Central memory CD4-positive, alpha-beta T cell (primary cell): Measurements from ENCODE around the gene KMT2B.

Experiments
- DNase-seq: peaks from one replicate; pipeline ENCODE4 v3.0.0; 2022

KMT2B gene

DNA sequence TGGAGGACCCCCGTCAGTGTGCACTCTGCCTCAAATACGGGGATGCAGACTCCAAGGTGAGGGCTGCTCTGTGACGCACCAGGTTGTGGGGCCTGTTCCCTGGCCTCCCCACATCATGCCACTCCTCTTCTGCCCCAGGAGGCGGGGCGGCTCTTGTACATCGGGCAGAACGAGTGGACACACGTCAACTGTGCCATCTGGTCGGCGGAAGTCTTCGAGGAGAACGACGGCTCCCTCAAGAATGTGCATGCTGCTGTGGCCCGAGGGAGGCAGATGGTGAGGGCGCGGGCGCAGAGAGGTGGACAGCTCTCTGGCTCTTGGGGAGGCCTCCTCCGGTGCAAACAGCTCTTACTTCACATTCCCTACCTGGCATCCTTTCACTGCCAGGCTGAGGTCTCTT is 11.2 kb downstream of the KMT2B start:
- no peak for DNase-seq

GRCh38 chr19:35729763-35730162 is 12.0 kb downstream of the KMT2B start:
- no peak for DNase-seq

DNA sequence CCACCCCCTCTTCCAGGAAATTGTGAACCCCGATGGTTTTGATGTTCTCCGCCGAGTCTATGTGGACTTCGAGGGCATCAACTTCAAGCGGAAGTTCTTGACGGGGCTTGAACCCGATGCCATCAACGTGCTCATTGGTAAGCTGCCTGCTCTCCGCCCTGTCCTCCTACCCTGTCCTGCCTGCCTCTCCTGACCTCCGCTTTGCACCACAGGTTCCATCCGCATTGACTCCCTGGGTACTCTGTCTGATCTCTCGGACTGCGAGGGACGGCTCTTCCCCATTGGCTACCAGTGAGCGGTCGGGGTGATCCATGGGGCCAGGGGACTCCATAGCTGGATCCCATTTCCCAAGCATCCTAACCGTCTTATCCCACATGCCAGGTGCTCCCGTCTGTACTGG is 12.5 kb downstream of the KMT2B start:
- DNase-seq: no peak

DNA sequence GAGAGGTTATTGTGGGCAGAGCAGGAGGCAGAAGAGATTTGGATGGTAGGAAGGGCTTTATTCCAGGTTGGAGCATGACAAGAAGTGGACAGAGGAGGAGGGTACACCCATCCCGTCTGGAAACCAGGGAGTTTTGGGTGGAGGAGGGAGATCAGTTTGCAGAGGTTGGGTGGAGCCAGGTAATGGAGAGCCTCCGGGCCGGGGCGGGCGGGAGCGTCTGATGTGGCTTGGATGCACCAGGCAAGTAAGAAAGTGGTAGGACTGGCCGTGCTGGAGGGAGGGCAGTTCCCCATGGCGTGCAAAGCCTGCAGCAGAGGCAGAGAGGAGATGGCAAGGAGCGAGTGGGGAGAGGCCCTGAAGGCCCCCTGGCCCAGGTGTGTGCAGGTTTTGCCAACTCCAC is 13.6 kb downstream of the KMT2B start:
- DNase-seq: no peak

DNA sequence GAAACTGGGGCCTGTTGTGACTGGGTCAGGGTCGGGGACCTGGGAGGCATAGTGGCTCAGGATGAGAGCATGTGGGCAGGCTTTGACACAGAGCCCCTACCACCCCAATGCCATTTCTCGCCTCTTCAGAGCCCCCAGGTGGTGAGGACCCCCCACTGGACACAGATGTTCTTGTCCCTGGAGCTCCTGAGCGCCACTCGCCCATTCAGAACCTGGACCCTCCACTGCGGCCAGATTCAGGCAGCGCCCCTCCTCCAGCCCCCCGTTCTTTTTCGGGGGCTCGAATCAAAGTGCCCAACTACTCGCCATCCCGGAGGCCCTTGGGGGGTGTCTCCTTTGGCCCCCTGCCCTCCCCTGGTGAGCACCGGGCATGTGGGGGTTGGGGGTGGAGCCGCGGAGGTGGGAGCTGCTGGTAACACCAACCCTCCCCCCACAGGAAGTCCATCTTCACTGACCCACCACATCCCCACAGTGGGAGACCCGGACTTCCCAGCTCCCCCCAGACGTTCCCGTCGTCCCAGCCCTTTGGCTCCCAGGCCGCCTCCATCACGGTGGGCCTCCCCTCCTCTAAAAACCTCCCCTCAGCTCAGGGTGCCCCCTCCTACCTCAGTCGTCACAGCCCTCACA is 14.1 kb downstream of the KMT2B start:
- no peak for DNase-seq

DNA sequence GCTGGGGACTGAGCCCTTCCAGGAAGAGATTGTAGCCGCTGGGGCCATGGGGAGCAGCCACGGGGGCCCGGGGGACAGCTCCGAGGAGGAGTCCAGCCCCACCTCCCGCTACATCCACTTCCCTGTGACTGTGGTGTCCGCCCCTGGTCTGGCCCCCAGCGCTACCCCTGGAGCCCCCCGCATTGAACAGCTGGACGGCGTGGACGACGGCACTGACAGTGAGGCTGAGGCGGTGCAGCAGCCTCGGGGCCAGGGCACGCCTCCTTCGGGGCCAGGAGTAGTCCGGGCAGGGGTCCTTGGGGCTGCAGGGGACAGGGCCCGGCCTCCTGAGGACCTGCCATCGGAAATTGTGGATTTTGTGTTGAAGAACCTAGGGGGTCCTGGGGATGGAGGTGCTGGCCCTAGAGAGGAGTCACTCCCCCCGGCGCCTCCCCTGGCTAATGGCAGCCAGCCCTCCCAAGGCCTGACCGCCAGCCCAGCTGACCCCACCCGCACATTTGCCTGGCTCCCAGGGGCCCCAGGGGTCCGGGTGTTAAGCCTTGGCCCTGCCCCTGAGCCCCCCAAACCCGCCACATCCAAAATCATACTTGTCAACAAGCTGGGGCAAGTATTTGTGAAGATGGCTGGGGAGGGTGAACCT is 14.9 kb downstream of the KMT2B start:
- DNase-seq: no peak

DNA sequence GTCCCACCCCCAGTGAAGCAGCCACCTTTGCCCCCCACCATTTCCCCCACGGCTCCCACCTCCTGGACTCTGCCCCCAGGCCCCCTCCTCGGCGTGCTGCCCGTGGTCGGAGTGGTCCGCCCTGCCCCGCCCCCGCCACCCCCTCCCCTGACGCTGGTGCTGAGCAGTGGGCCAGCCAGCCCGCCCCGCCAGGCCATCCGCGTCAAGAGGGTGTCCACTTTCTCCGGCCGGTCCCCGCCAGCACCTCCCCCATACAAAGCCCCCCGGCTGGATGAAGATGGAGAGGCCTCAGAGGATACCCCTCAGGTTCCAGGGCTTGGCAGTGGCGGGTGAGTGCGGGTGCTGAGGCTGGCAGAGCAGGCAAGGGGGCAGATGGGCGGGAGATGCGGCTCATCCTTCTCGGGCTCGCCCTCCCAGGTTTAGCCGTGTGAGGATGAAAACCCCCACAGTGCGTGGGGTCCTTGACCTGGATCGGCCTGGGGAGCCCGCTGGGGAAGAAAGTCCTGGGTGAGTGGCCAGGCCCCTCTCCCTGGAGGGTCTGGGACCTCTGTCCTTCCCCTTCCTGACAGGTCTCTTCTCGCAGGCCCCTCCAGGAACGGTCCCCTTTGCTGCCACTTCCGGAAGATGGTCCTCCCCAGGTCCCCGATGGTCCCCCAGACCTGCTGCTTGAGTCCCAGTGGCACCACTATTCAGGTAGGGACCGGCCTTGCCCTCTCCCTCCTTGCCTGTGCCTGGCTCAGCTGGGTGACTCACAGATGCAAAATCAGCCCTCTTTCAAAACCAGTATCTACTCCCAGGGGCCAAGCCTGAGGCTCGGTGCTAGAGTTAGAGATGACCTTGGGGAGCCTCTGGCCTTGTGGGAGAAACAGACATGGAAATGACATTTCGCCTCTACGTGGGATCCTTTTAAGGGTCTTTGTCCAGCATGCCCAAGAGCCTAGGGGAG is 15.7 kb downstream of the KMT2B start:
- DNase-seq: no peak

DNA sequence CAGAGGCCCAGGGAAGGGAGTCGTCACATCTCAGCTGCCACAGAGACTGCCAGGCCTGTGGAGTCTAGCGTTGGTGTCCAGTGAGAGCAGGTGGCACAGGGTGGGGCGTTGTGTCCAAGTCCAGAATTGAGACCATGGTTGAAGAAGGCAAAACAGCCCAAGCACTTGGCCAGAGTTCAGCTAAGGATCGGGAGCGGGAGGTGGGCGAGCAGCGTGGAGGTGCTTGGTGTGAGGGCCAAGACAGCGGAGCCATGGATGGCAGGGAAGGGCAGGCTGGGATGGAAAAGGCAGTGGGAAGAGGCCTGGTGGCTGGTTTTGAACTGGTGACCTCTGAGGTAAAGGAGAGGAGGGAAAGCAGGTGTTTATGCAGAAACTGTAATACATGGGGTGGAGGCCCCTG is 16.5 kb downstream of the KMT2B start:
- DNase-seq: no peak

DNA sequence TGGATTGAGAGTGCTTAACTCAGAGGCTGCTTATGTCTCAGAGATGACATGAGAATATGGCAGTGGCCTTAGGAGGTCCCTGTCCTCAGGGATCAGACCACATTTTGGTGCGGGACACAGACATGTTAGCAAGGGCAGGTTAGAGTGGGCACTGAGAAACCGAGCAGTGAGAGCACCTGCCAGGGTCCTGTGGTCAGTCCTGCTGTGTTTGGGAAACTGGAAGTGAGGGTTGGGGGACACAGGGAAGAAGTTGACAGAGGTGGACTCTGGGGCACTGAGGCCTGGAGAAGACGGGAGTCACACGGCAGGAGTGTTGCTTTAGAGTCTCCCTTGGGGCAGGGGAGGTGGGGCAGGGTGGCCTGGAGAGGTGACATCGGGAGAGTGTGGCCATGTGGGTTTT is 17.1 kb downstream of the KMT2B start:
- DNase-seq: no peak

GRCh38 chr19:35736913-35737886 is 19.4 kb downstream of the KMT2B start:
- no peak for DNase-seq

DNA sequence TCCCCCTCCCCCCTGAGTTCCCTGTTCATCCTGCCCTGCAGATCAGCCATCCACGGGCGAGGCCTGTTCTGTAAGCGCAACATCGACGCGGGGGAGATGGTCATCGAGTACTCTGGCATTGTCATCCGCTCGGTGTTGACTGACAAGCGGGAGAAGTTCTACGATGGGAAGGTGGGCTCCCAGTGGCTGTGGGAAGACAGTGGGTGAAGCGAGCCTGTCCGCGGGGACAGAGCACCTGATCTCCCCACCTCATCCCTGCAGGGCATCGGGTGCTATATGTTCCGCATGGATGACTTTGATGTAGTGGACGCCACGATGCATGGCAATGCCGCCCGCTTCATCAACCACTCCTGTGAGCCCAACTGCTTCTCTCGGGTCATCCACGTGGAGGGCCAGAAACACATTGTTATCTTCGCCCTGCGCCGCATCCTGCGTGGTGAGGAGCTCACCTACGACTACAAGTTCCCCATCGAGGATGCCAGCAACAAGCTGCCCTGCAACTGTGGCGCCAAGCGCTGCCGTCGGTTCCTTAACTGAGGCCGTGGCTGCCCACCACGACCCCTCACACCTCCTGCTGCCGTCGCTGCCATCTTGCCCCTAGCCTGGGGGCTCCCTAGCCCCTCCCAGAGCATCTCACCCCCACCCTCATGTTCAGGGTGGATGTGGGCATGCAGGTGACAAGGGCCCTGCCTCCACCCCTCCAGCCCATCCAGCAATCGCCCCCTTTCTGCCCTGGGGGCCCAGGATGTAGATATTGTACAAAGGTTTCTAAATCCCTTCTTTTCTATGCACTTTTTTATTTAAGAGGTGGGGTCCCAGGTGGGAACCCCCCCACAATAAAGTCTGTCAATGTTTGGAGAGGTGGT is 20.5 kb downstream of the KMT2B start:
- DNase-seq: no peak

GRCh38 chr19:35738887-35739229 is 21.1 kb downstream of the KMT2B start:
- DNase-seq: no peak

DNA sequence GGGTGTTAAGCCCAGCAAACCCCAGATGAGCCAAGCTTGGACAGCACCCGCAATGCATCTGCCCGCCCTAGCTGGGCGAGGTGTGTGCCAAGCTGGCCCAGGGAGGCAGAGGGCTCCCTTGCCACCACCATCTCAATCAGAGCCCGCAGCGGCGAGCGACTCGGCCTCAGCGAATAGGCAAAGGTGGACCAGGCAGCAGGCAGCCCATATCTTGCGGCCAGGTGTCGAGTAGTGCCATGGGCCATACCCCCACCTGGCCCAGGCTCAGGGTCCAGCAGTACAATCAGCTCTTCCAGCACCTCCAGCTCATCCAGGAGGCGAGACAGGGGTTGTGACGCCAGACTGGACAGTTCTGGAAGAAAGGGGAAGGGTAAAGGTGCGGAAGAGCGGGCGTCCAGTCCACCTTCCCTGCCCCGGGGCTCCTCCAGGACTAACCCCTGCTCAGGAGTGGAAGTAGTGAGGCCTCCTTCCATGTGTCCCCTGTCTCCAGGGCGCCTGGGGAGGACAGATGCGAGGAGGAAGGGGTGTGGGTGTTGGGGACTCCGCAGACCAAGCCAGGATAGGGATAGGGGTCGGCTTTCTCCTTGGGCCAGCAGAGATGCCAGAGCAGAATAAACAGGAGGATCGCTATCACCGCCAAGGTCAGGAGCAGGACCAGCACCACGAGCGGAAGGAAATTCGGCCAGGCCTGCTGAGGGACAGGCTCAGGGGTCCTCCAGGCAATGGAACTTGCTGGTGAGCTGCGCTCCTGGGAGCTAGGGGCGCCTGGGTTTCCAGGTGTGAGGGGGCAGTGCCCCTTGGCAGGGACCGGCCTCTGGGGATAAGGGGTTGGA is 21.7 kb downstream of the KMT2B start:
- no peak for DNase-seq

- DNase-seq: no peak
These were observed 22.3 kb downstream of the KMT2B start for GRCh38 chr19:35740108-35740422.

DNA sequence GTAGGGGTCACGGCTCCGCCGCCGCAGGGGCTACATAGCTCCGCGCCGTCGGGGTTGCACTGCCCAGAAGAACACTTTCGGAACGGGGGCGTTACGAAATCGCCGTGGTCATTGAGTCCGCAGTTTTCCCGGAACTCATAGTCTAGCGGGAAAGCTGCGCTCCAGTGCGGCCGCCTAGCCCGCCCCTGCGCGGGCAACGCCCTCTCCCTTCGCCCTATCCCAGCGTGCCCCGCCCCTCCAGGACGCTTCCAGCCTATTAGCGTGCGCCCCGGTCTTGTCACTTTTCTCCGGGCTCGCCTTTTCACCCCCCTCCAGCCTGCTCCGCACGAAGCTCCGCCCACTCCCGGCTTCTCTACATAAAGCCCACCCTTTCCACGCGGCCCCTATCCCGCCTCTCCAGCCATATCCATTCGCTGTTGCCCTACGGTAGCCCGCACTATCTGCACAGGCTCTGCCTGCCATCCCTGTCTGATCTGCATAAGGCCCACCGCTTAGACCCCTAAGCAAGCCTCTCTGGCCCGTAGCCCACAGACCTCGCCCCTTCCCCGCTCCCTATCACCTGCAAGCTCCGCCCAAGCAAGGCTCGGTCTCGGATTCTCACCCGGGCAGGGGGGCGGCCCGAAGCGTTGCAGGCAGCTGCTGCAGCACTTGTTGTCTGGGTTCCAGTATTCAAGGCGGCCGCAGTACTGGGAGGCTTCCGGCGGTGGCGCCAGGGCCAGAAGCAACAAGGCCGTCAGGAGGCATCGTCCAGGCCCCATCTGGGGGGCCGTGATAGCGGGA is 22.8 kb downstream of the KMT2B start:
- DNase-seq: peak; percentile 91

DNA sequence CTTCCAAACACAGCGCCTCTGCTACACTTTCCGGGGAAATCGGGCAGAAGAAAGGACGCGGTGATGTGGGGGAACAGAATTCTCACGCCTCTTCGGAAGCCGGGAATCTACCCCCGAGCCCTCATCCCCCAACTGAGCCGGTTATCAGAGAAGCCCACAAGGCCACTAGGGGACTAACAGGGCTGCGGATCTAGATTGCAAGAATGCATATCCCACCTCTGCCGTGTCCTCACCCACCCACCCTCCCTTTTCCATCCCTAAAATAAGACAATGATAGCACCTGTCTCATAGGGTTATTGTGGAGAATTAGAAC is 23.4 kb downstream of the KMT2B start:
- DNase-seq: no peak

DNA sequence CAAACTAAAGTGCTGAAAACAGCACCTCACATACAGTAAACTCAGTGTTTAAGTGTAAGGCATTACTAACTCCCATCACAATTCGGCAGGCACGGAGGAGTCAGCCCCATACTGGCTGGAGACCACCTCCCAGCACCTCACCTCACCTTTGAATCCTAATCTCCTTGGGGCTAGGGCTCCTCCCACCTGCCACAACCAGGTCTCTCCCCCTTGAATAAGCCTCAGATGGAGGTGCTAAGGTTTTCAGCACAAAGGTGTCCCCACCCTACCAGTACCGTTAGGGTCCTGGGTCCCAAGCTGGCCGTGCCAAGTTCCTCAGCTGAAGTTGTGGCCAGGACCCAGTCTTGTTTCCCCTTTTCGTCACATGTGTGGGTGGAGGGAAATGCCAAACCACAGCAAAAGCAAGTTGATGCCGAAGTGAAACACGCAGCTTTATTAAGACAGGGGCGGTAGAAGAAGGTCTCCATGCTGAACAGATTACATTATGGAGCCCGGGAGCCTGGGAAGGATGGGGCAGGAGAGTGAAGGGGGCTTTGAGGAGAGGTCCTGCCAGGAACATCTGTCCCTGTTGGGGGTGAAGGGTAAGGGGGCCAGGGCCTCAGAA is 24.4 kb downstream of the KMT2B start, which contains the start of gene IGFLR1:
Gene IGFLR1, minus strand, starts transcription at position 332 of the 604 bp plus-strand sequence. CDS start 1,272 bp downstream, outside the sequence.
- peak; percentile 75 for DNase-seq

- no peak for DNase-seq
These were observed 26.0 kb downstream of the KMT2B start for GRCh38 chr19:35743640-35744429.
